ENCODE results near the gene KCTD13. TPM values are rescaled to one million over a fixed set of nuclear protein-coding genes. Genes with fewer than 3 reads are reported as not detected.
A peak's percentile ranks its signal among the peaks of the same experiment; 100 is the strongest.
"Not testable (repeated sequence)": the region's sequence is repeated elsewhere in the genome, so short reads cannot be mapped to it uniquely, and the experiment has no call there.

KCTD13 gene
- total RNA-seq, 2 experiments from 2014 or later: 49.7 to 50.0 TPM

GRCh38 chr16:29910819-29911675, 15.0 kb downstream of the KCTD13 start:
- Mint-ChIP-seq H3K27me3 (no peaks in the 10 kb centered on the region), H3K27ac (no peak overlapping the region), H3K36me3 (peaks cover 14% of the 10 kb centered on the region), H3K4me1 (peaks cover 2% of the 10 kb centered on the region), H3K4me3 (no peak overlapping the region), H3K9me3 (no peaks in the 10 kb centered on the region)
- POLR2A ChIA-PET: interaction anchor here (0.6 to 1.5 kb wide), 2 partner anchors 9 to 866 kb away, joined by 3 to 4 read pairs; no protein-coding TSS in a partner anchor
- DNase-seq: no peak
- no peak for ATAC-seq (ENCODE audit: low read depth)

DNA sequence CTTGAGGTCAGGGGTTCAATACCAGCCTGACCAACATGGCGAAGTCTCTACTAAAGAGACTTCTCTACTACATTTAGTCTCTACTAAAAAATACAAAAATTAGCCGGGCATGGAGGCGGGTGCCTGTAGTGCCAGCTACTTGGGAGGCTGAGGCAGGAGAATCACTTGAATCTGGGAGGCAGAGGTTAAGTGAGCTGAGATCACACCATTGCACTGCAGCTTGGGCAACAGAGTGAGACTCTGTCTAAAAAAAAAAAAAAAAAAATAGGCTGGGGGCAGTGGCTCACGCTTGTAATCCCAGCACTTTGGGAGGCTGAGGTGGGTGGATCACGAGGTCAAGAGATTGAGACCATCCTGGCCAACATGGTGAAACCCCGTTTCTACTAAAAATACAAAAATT, 16.2 kb downstream of the KCTD13 start:
- not testable (repeated sequence) for ATAC-seq (ENCODE audit: low read depth); H3K9me3 Mint-ChIP-seq; H3K4me1 Mint-ChIP-seq; H3K4me3 Mint-ChIP-seq; DNase-seq; H3K27me3 Mint-ChIP-seq; H3K27ac Mint-ChIP-seq
- POLR2A ChIA-PET: interaction anchor here (1.3 to 1.7 kb wide), 2 partner anchors 10 to 52 kb away, joined by 4 to 10 read pairs; partner anchors contain the start of genes ASPHD1, SEZ6L2 and TMEM219
- H3K36me3 Mint-ChIP-seq: peaks cover 11% of the 10 kb centered on the region

GRCh38 chr16:29909391-29909790, 16.6 kb downstream of the KCTD13 start:
- Mint-ChIP-seq H3K9me3 (no peaks in the 10 kb centered on the region), H3K4me1 (peaks cover 2% of the 10 kb centered on the region), H3K36me3 (peaks cover 11% of the 10 kb centered on the region), H3K27me3 (no peaks in the 10 kb centered on the region), H3K4me3 (no peak overlapping the region), H3K27ac (no peak overlapping the region)
- DNase-seq (no peak), ATAC-seq (ENCODE audit: low read depth) (no peak)
- POLR2A ChIA-PET: interaction anchor here (1.3 to 1.7 kb wide), 2 partner anchors 9 to 52 kb away, joined by 4 to 10 read pairs; partner anchors contain the start of genes ASPHD1, SEZ6L2 and TMEM219

DNA sequence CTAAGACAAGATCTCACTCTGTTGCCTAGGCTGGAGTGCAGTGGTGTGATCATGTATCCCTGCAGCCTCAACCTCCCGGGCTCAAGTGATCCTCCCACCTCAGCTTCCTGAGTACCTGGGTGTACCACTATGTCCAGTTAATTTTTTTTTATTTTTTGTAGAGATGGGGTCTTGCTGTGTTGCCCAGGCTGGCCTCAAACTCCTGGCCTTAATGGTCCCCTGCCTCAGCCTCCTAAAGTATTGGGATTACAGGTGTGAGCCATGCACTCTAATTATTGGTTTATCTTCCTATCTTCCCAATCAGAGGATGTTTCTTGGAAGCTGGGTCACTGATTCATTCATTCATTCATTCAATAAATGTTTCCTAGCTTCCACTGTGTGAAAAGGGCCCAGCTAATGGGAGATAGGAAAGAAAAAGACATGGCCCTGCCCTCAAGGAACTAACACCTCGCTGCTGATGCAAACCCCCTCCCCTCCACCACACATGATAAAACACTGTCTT, 17.3 kb downstream of the KCTD13 start:
- ATAC-seq (ENCODE audit: low read depth) (no peak), DNase-seq (no peak)
- Mint-ChIP-seq H3K27me3 (no peaks in the 10 kb centered on the region), H3K4me3 (no peak overlapping the region), H3K27ac (no peak overlapping the region), H3K9me3 (no peaks in the 10 kb centered on the region), H3K4me1 (peaks cover 2% of the 10 kb centered on the region), H3K36me3 (peaks cover 8% of the 10 kb centered on the region)
- POLR2A ChIA-PET: interaction anchor here (1.2 to 1.7 kb wide), 4 partner anchors 9 to 60 kb away, joined by 3 to 10 read pairs (median 6); partner anchors contain the start of genes ASPHD1, SEZ6L2 and TMEM219

DNA sequence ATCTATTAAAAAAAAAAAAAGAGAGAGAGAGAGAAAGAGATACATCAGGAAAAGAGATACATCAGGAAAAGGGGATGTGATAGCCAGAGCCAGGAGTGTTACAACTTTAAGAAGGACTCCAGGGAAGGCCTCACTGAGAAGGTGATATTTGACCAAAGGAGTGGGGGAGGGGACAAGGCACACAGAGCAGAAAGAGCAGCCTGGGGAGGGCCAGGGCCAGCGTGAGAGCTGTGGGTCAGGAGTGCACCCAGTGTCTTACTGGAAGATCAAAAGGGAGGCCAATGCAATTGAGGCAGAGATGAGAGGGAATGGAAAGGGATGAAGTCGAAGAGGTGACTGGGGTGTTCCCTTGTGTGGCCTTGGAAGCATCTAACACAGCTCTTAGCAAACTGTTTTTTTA, 18.1 kb downstream of the KCTD13 start:
- no peak overlapping the region for H3K4me3 Mint-ChIP-seq
- ATAC-seq (ENCODE audit: low read depth): no peak
- POLR2A ChIA-PET: interaction anchor here (1.2 kb wide), 2 partner anchors 51 to 60 kb away, joined by 3 to 7 read pairs; no protein-coding TSS in a partner anchor

GRCh38 chr16:29906520-29907244, 19.3 kb downstream of the KCTD13 start:
- Mint-ChIP-seq H3K4me3 (no peak overlapping the region), H3K36me3 (peaks cover 2% of the 10 kb centered on the region), H3K4me1 (peaks cover 4% of the 10 kb centered on the region), H3K27ac (no peak overlapping the region), H3K27me3 (no peaks in the 10 kb centered on the region), H3K9me3 (no peaks in the 10 kb centered on the region)
- ATAC-seq (ENCODE audit: low read depth): no peak
- no peak for DNase-seq
- POLR2A ChIA-PET: interaction anchor here (0.8 kb wide), 1 partner anchor 55 kb away, joined by 3 read pairs; the partner anchor contains the start of gene TMEM219

More for the DNA sequence above, 18.1 kb downstream of the KCTD13 start:
- DNase-seq: no peak
- Mint-ChIP-seq H3K4me1 (peaks cover 6% of the 10 kb centered on the region), H3K9me3 (no peaks in the 10 kb centered on the region), H3K36me3 (peaks cover 6% of the 10 kb centered on the region), H3K27ac (no peak overlapping the region), H3K27me3 (no peaks in the 10 kb centered on the region)

GRCh38 chr16:29905668-29906067, 20.4 kb downstream of the KCTD13 start:
- ATAC-seq (ENCODE audit: low read depth) (no peak), DNase-seq (no peak)
- Mint-ChIP-seq H3K36me3 (peaks cover 2% of the 10 kb centered on the region), H3K4me1 (peaks cover 6% of the 10 kb centered on the region), H3K27ac (no peak overlapping the region), H3K27me3 (peaks cover 2% of the 10 kb centered on the region), H3K9me3 (no peaks in the 10 kb centered on the region), H3K4me3 (no peak overlapping the region)
- POLR2A ChIA-PET: no interaction called here

GRCh38 chr16:29904947-29905346, 21.1 kb downstream of the KCTD13 start:
- POLR2A ChIA-PET: no interaction called here
- no peak overlapping the region for H3K27ac Mint-ChIP-seq
- no peaks in the 10 kb centered on the region for H3K9me3 Mint-ChIP-seq
- H3K4me1 Mint-ChIP-seq: peaks cover 9% of the 10 kb centered on the region
- H3K27me3 Mint-ChIP-seq: peaks cover 3% of the 10 kb centered on the region
- H3K4me3 Mint-ChIP-seq: no peak overlapping the region
- H3K36me3 Mint-ChIP-seq: peaks cover 2% of the 10 kb centered on the region
- ATAC-seq (ENCODE audit: low read depth): no peak
- no peak for DNase-seq

DNA sequence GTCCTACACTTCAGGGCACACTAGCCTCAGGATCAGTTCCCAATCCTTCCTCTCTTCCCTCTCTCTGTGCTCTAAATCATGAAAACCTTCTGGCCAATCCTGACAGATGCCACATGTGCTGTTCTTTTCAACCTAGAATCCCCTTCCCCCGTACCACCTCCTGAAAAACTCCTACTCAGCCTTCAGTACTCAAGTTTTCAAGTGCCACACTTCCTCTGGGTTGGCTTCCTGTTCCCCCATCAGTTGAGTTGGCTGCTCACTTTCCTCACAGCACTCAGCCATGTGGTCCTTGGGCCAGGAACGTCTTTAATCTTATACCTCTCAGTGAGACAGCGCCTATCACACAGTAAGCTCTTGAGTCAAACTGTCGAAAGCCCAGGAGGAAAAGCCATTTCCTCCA, 22.4 kb downstream of the KCTD13 start:
- H3K27me3 Mint-ChIP-seq: peaks cover 14% of the 10 kb centered on the region
- DNase-seq (no peak), ATAC-seq (ENCODE audit: low read depth) (no peak)
- POLR2A ChIA-PET: no interaction called here
- peaks cover 9% of the 10 kb centered on the region for H3K4me1 Mint-ChIP-seq
- H3K36me3 Mint-ChIP-seq: peaks cover 2% of the 10 kb centered on the region
- no peak overlapping the region for H3K4me3 Mint-ChIP-seq
- peak overlapping the region; percentile 30 for H3K27ac Mint-ChIP-seq
- no peaks in the 10 kb centered on the region for H3K9me3 Mint-ChIP-seq

DNA sequence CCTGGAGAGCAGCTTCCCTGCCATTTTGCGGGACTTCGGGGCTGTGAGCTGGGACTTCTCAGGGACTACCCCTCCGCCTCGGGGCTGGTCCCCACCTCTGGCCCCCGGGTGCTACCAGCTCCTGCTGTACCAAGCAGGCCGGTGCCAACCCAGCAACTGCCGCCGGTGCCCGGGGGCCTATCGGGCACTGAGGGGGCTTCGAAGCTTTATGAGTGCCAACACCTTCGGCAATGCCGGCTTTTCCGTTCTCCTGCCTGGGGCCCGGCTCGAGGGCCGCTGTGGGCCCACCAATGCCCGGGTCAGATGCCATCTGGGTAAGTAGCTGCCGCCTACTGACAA, 24.4 kb downstream of the KCTD13 start:
- Mint-ChIP-seq H3K4me3 (no peak overlapping the region), H3K36me3 (no peaks in the 10 kb centered on the region), H3K9me3 (no peaks in the 10 kb centered on the region), H3K4me1 (peaks cover 11% of the 10 kb centered on the region), H3K27ac (no peak overlapping the region), H3K27me3 (peaks cover 29% of the 10 kb centered on the region)
- ATAC-seq (ENCODE audit: low read depth) (no peak), DNase-seq (no peak)
- POLR2A ChIA-PET: interaction anchor here (1.7 to 3.4 kb wide), 2 partner anchors 10 to 24 kb away, joined by 4 to 17 read pairs; partner anchors contain the start of gene KCTD13

DNA sequence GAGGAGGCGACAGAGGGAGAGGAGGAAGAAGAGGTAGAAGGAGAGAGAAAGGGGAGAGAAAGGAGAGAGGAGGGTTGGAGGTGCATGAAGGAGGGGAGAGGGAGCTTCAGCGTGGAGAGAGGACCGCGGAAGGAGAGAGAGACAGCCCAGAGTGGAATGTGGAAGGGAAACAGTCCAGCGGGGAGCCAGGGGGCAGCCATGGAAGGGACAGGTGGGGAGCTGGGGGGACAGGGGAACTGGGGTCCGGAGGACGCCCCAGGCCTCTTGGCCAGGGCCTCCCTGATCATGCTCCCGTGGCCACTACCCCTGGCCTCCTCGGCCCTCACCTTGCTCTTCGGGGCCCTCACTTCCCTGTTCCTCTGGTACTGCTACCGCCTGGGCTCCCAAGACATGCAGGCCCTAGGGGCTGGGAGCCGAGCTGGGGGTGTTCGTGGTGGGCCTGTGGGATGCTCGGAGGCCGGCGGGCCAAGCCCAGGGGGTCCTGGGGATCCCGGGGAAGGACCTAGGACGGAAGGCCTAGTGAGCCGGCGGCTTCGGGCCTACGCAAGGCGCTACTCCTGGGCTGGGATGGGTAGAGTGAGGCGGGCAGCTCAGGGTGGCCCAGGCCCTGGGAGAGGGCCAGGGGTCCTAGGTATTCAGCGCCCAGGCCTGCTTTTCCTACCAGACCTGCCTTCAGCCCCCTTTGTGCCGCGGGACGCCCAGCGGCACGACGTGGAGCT, 25.0 kb downstream of the KCTD13 start:
- ATAC-seq (ENCODE audit: low read depth): no peak
- Mint-ChIP-seq H3K36me3 (no peaks in the 10 kb centered on the region), H3K9me3 (no peaks in the 10 kb centered on the region), H3K4me1 (peaks cover 11% of the 10 kb centered on the region), H3K4me3 (peak overlapping the region; percentile 67), H3K27me3 (peaks cover 29% of the 10 kb centered on the region), H3K27ac (no peak overlapping the region)
- no peak for DNase-seq
- POLR2A ChIA-PET: interaction anchor here (0.6 to 3.4 kb wide), 4 partner anchors 8 to 958 kb away, joined by 3 to 17 read pairs (median 4); partner anchors contain the start of gene KCTD13

DNA sequence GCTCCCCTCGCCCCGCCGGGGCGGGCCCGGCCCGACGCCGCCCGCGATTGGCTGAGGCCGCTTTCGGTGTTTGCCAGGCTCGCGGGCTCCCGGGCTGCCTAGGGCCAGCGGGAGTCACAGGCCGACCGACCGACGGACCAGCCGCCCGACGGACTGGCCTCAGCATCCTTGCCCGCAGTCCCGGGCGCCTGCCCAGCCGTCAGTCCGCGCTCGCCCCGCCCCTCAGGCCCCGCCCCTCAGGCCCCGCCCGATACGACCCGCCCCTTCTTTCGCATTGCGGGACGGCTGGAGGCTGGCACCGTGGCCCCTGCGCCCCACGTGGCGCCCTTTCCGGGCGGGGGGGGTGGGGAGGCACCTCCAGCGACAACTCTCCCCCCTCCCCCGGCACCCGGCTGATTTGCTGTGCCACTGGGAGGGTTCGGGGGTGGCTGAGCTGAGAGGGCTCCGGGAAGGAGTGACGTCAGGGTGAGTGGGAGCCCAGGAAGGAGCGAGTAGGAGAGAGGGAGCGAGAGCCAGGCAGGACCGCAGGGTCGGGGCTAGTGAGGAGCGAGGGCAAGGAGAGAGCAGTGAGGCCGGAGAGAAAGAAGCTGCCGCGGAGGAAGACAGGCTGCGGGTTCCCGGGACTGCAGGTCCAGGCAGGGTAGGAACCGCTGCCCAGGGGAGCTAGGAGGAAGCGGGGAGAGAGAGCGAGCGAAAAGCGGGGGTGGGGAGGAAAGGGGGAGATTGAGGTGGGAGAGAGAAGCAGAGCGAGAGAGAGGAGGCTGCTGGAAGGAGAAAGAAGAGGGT, 25.7 kb downstream of the KCTD13 start, which contains the start of gene ASPHD1:
Gene ASPHD1, plus strand, starts transcription at position 387 of the 786 bp plus-strand sequence. CDS start 484 bp downstream, outside the sequence.
- Mint-ChIP-seq H3K27ac (no peak within 1 kb of the TSS), H3K4me1 (peaks cover 11% of the 10 kb centered on the region), H3K4me3 (peak within 1 kb of the TSS; percentile 67), H3K36me3 (no peaks in the 10 kb centered on the region), H3K27me3 (peaks cover 29% of the 10 kb centered on the region), H3K9me3 (no peaks in the 10 kb centered on the region)
- peak; percentile 83 for ATAC-seq (ENCODE audit: low read depth)
- DNase-seq: peak; percentile 93
- POLR2A ChIA-PET: interaction anchor here (0.6 to 3.4 kb wide), 5 partner anchors 9 to 958 kb away, joined by 3 to 17 read pairs (median 4); partner anchors contain the start of genes KCTD13, TAOK2 and TMEM219
